Neural progenitor cell (in vitro differentiated cells): ENCODE results near the gene OTUD3. TPM values are rescaled to one million over a fixed set of nuclear protein-coding genes. Genes with fewer than 3 reads are reported as not detected.

Experiments
- DNase-seq: peaks from one replicate; pipeline ENCODE4 v3.0.0-alpha.2; 2016; ENCODE audit warnings: low spot score
- H2AFZ ChIP-seq: fragments of 200-600 bp; sonication (generic); replicated peaks from 2 replicates; pipeline ENCODE4 v1.6.1; 2016; ENCODE audit warnings: antibody characterized with exemption
- H3F3A ChIP-seq: fragments of 200-600 bp; sonication (generic); 2 replicates; pipeline ENCODE4 v1.6.1; 2016; ENCODE audit warnings: antibody characterized with exemption, low read depth
- H3K27ac ChIP-seq: fragments of 200-600 bp; sonication (generic); 2 replicates; pipeline ENCODE4 v1.5.1; 2016; ENCODE audit warnings: mild to moderate bottlenecking
- H3K27me3 ChIP-seq: fragments of 200-600 bp; sonication (generic); 2 replicates; pipeline ENCODE4 v1.6.1; 2016; ENCODE audit warnings: mild to moderate bottlenecking, moderate library complexity
- H3K36me3 ChIP-seq: fragments of 200-600 bp; sonication (generic); 2 replicates; pipeline ENCODE4 v1.5.1; 2016
- H3K4me1 ChIP-seq: fragments of 200-600 bp; sonication (generic); 2 replicates; pipeline ENCODE4 v1.6.1; 2016; ENCODE audit warnings: mixed run types
- H3K4me2 ChIP-seq: fragments of 200-600 bp; sonication (generic); 2 replicates; pipeline ENCODE4 v1.6.1; 2016
- H3K4me3 ChIP-seq: fragments of 200-600 bp; sonication (generic); 2 replicates; pipeline ENCODE4 v1.5.1; 2016
- H3K79me2 ChIP-seq: fragments of 200-600 bp; sonication (generic); 2 replicates; pipeline ENCODE4 v1.6.1; 2016; ENCODE audit warnings: low read depth
- H3K9ac ChIP-seq: fragments of 200-600 bp; sonication (generic); 2 replicates; pipeline ENCODE4 v1.6.1; 2016
- H3K9me3 ChIP-seq: fragments of 200-600 bp; sonication (generic); 2 replicates; pipeline ENCODE4 v1.5.1; 2016; ENCODE audit warnings: low read depth
- H4K20me1 ChIP-seq: fragments of 200-600 bp; sonication (generic); 2 replicates; pipeline ENCODE4 v1.6.1; 2016; ENCODE audit warnings: low read depth
- H3K27ac Mint-ChIP-seq: 3 replicates; pipeline ENCODE4 v1.8.0; 2021; ENCODE audit warnings: mixed read lengths
- H3K27me3 Mint-ChIP-seq: 2 replicates; pipeline ENCODE4 v1.8.0; 2022; ENCODE audit warnings: low read depth, mild to moderate bottlenecking, inconsistent platforms, moderate library complexity, mixed read lengths; ENCODE audit not compliant: insufficient read depth
- H3K36me3 Mint-ChIP-seq: 3 replicates; pipeline ENCODE4 v1.8.0; 2021; ENCODE audit warnings: mixed read lengths
- H3K4me1 Mint-ChIP-seq: 3 replicates; pipeline ENCODE4 v1.8.0; 2021; ENCODE audit warnings: mixed read lengths
- H3K4me3 Mint-ChIP-seq: 3 replicates; pipeline ENCODE4 v1.8.0; 2021; ENCODE audit warnings: mild to moderate bottlenecking, moderate library complexity, mixed read lengths
- H3K9me3 Mint-ChIP-seq: 3 replicates; pipeline ENCODE4 v1.8.0; 2020; ENCODE audit warnings: mixed read lengths
- EZH2 ChIP-seq: fragments of 200-600 bp; sonication (generic); IDR thresholded peaks from 2 replicates; pipeline ENCODE4 v1.6.1; 2017; ENCODE audit warnings: antibody characterized with exemption, mild to moderate bottlenecking, moderate library complexity
- EZH2phosphoT487 ChIP-seq: fragments of 200-600 bp; sonication (generic); IDR thresholded peaks from 2 replicates; pipeline ENCODE4 v1.6.1; 2017; ENCODE audit warnings: antibody characterized with exemption
- total RNA-seq: library from RNA; depleted of rRNA; stranded (reverse); fragments of >200 nt; gene quantifications from 2 replicates; pipeline ENCODE4 v1.2.3, GENCODE V29; 2015; ENCODE audit warnings: low replicate concordance
- TF ChIP-seq, protein P1 (sequence below): fragments of 200-600 bp; sonication (generic); IDR thresholded peaks from 2 replicates; pipeline ENCODE4 v1.5.1; 2017; ENCODE audit warnings: antibody characterized with exemption, mild to moderate bottlenecking

Gene OTUD3
- total RNA-seq, 1 donor from 2014 or later: 28.6 TPM

- no peak overlapping the region for H3K9ac ChIP-seq
- H4K20me1 ChIP-seq: no peaks in the 10 kb centered on the region
- DNase-seq: no peak
- H3K27me3 ChIP-seq: no peaks in the 10 kb centered on the region
- peaks cover 5% of the 10 kb centered on the region for H3K27me3 Mint-ChIP-seq
- no peak overlapping the region for H3K27ac ChIP-seq
- H3K4me2 ChIP-seq: no peak overlapping the region
- H3K9me3 Mint-ChIP-seq: no peaks in the 10 kb centered on the region
- TF ChIP-seq EZH2 (no peak), EZH2phosphoT487 (no peak)
- TF ChIP-seq, protein P1, sequence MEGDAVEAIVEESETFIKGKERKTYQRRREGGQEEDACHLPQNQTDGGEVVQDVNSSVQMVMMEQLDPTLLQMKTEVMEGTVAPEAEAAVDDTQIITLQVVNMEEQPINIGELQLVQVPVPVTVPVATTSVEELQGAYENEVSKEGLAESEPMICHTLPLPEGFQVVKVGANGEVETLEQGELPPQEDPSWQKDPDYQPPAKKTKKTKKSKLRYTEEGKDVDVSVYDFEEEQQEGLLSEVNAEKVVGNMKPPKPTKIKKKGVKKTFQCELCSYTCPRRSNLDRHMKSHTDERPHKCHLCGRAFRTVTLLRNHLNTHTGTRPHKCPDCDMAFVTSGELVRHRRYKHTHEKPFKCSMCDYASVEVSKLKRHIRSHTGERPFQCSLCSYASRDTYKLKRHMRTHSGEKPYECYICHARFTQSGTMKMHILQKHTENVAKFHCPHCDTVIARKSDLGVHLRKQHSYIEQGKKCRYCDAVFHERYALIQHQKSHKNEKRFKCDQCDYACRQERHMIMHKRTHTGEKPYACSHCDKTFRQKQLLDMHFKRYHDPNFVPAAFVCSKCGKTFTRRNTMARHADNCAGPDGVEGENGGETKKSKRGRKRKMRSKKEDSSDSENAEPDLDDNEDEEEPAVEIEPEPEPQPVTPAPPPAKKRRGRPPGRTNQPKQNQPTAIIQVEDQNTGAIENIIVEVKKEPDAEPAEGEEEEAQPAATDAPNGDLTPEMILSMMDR: no peak
- H3K9me3 ChIP-seq: no peaks in the 10 kb centered on the region
- H3K4me3 Mint-ChIP-seq: no peak overlapping the region
- H3K4me1 ChIP-seq: peaks cover 10% of the 10 kb centered on the region
- no peaks in the 10 kb centered on the region for H3K79me2 ChIP-seq
- H3K36me3 ChIP-seq: no peaks in the 10 kb centered on the region
- no peak overlapping the region for H3K27ac Mint-ChIP-seq
- H3K36me3 Mint-ChIP-seq: no peaks in the 10 kb centered on the region
- H3K4me1 Mint-ChIP-seq: peaks cover 12% of the 10 kb centered on the region
- no peak overlapping the region for H3K4me3 ChIP-seq
- H2AFZ ChIP-seq: no peak overlapping the region
- no peaks in the 10 kb centered on the region for H3F3A ChIP-seq
Observed at GRCh38 chr1:19921310-19921709, 39.1 kb downstream of the OTUD3 start.

DNA sequence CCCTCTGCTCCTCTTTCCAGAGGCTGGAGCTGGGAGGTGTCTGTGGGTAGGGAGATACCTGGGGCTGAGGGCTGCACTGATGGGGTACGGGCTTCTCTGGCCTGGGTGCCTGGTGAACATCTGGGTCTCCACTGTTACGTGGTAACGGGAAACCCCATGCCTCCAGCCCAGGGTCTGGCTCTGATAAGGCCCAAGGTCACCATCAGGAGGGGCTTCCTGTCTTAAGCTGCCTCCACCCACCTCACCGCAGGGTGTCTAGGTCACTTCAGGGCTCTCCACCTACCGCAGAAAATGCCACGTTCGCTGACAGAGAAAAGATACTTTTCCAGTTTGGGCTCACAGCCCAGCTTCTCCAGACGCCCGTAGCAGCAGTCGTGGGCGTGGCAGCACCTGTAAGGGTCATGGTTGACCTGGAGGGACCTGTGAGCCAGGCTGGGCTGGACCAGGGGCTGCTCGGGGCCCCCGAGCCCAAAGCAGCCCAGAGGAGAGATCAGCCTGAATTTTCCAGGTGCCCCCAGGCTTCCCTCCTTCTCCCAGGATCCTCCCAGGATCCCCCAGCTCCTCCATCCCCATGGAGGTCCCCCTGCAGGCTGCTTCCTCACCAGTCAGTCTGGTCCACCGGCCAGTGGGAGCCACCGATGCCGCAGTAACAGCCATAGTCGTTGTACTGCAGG lies 40.0 kb downstream of the OTUD3 start:
- Histone ChIP-seq H3K36me3 (no peaks in the 10 kb centered on the region), H3K9ac (no peak overlapping the region), H3F3A (no peaks in the 10 kb centered on the region), H3K9me3 (no peaks in the 10 kb centered on the region), H4K20me1 (no peaks in the 10 kb centered on the region), H3K4me1 (peaks cover 10% of the 10 kb centered on the region), H3K27me3 (no peaks in the 10 kb centered on the region), H3K4me3 (no peak overlapping the region), H2AFZ (no peak overlapping the region), H3K79me2 (no peaks in the 10 kb centered on the region), H3K4me2 (no peak overlapping the region), H3K27ac (no peak overlapping the region)
- H3K27me3 Mint-ChIP-seq: peaks cover 5% of the 10 kb centered on the region
- no peak for DNase-seq
- no peaks in the 10 kb centered on the region for H3K9me3 Mint-ChIP-seq
- H3K4me3 Mint-ChIP-seq: no peak overlapping the region
- no peak overlapping the region for H3K27ac Mint-ChIP-seq
- TF ChIP-seq EZH2phosphoT487 (no peak), EZH2 (no peak)
- TF ChIP-seq, protein P1: no peak
- peaks cover 6% of the 10 kb centered on the region for H3K4me1 Mint-ChIP-seq
- H3K36me3 Mint-ChIP-seq: no peaks in the 10 kb centered on the region

GRCh38 chr1:19923137-19923952 lies 41.1 kb downstream of the OTUD3 start, which contains the start of gene PLA2G2E:
PLA2G2E (minus strand) TSS chr1:19923617; CDS start chr1:19923559, 58 bp downstream.
- TF ChIP-seq EZH2phosphoT487: no peak
- TF ChIP-seq, protein P1: peak; percentile 9
- no peak for TF ChIP-seq EZH2
- Histone ChIP-seq H3K4me1 (peaks cover 10% of the 10 kb centered on the region), H3F3A (no peaks in the 10 kb centered on the region), H3K4me2 (peak within 1 kb of the TSS; percentile 11), H4K20me1 (no peaks in the 10 kb centered on the region), H3K9me3 (no peaks in the 10 kb centered on the region), H2AFZ (no peak within 1 kb of the TSS), H3K4me3 (no peak within 1 kb of the TSS), H3K79me2 (no peaks in the 10 kb centered on the region), H3K9ac (no peak within 1 kb of the TSS), H3K27ac (no peak within 1 kb of the TSS), H3K36me3 (no peaks in the 10 kb centered on the region), H3K27me3 (no peaks in the 10 kb centered on the region)
- Mint-ChIP-seq H3K27ac (no peak within 1 kb of the TSS), H3K27me3 (peaks cover 5% of the 10 kb centered on the region), H3K4me1 (no peaks in the 10 kb centered on the region), H3K9me3 (no peaks in the 10 kb centered on the region), H3K36me3 (no peaks in the 10 kb centered on the region), H3K4me3 (no peak within 1 kb of the TSS)
- DNase-seq: peak; percentile 14
